Sigmoid colon (tissue), 7 donors: ENCODE results near the gene HSPA4. TPM values are rescaled to one million over a fixed set of nuclear protein-coding genes. Genes with fewer than 3 reads are reported as not detected.
"Not testable (repeated sequence)": the region's sequence is repeated elsewhere in the genome, so short reads cannot be mapped to it uniquely, and the experiment has no call there.

Source experiments
- DNase-seq: peaks from one replicate; pipeline ENCODE4 v3.0.0-alpha.2; 2019
- H3K27ac ChIP-seq, 4 donors: fragments of 200-600 bp; sonication (generic); one replicate each; pipeline ENCODE4 v1.5.1; 2016 to 2019; ENCODE audit warnings: mild to moderate bottlenecking in 1 of 4
- H3K27me3 ChIP-seq, 3 donors: fragments of 200-600 bp; sonication (generic); one replicate each; pipeline ENCODE4 v1.5.1; 2019; ENCODE audit warnings: mild to moderate bottlenecking in 1 of 3
- H3K36me3 ChIP-seq, 4 donors: fragments of 200-600 bp; sonication (generic); one replicate each; pipeline ENCODE4 v1.5.1; 2016 to 2019
- H3K4me1 ChIP-seq, 4 donors: fragments of 200-600 bp; sonication (generic); one replicate each; pipeline ENCODE4 v1.5.1; 2017 to 2019
- H3K4me3 ChIP-seq, 4 donors: fragments of 200-600 bp; sonication (generic); one replicate each; pipeline ENCODE4 v1.5.1; 2017 to 2019; ENCODE audit warnings: mild to moderate bottlenecking in 2 of 4, moderate library complexity in 1 of 4
- H3K9me3 ChIP-seq, 4 donors: fragments of 200-600 bp in 3 of 4; sonication (generic) in 3 of 4; one replicate each; pipeline versions ENCODE4 v1.5.1 to v1.6.1; 2013 to 2019
- CTCF ChIP-seq, 4 experiments: fragments of 450-650 bp in 3 of 4; fragments of 200-600 bp in 1 of 4; IDR thresholded peaks; one replicate each; pipeline ENCODE4 v1.5.1; 2016 to 2019; ENCODE audit warnings: antibody characterized with exemption in 4 of 4, mild to moderate bottlenecking in 3 of 4, moderate library complexity in 2 of 4
- EP300 ChIP-seq, 4 donors: sonication (generic); formaldehyde crosslinking; IDR thresholded peaks; one replicate each; pipeline ENCODE4 v1.6.1; 2017; ENCODE audit warnings: antibody characterized with exemption in 4 of 4
- POLR2A ChIP-seq, 2 donors: fragments of 450-650 bp; IDR thresholded peaks; one replicate each; pipeline ENCODE4 v1.6.1; 2016; ENCODE audit warnings: antibody characterized with exemption in 2 of 2, mild to moderate bottlenecking in 2 of 2, moderate library complexity in 2 of 2
- POLR2AphosphoS5 ChIP-seq, 4 donors: sonication (generic); formaldehyde crosslinking; IDR thresholded peaks; one replicate each; pipeline ENCODE4 v1.6.1; 2017; ENCODE audit warnings: antibody characterized with exemption in 4 of 4
- WGBS, 2 donors: extraction: QIAGEN DNeasy Blood & Tissue Kit; methylation state at CpG; one replicate each; pipeline ENCODE4 v1.1.7; 2013; 5-methylcytosine and 5-hydroxymethylcytosine counted together
- intact Hi-C: fragments of 100-400 bp; cut with DNase I; formaldehyde crosslinking; loops from one replicate; pipeline ENCODE4 v1.15.1; 2023
- polyA plus RNA-seq, 3 donors: library from polyadenylated mRNA; stranded (reverse); fragments of 200-250 nt; gene quantifications; one replicate each; pipeline ENCODE4 v1.2.3, GENCODE V29; 2013
- total RNA-seq, 4 donors: library from RNA; depleted of rRNA; stranded (reverse); fragments of >200 nt; gene quantifications; one replicate each; pipeline ENCODE4 v1.1.0, GENCODE V29; 2016
- donor health status: healthy with polysubstance abuse.
- donor health status: Bipolar disorder and iron deficiency.
- donor health status: healthy.

HSPA4 gene
- total and polyA plus RNA-seq, 7 donors: 24.0 to 54.0 (median 40.3) TPM

GRCh38 chr5:133129950-133130349 is 78.1 kb downstream of the HSPA4 start:
- Histone ChIP-seq H3K4me1 (no peaks in the 10 kb centered on the region), H3K36me3 (no peaks in the 10 kb centered on the region), H3K27me3 (no peaks in the 10 kb centered on the region), H3K9me3 (no peaks in the 10 kb centered on the region), H3K27ac (no peak overlapping the region), H3K4me3 (no peak overlapping the region)
- TF ChIP-seq CTCF (IDR thresholded peaks at IDR 0.05): no peak
- TF ChIP-seq EP300 (IDR thresholded peaks at IDR 0.05): no peak
- no peak for TF ChIP-seq POLR2A (IDR thresholded peaks at IDR 0.05)
- intact Hi-C loops: no loop called here
- DNase-seq: no peak
- 80 to 83% methylated on average over 3 of the region's 3 CpGs for WGBS, 2 donors

- Histone ChIP-seq H3K9me3 (no peaks in the 10 kb centered on the region), H3K4me3 (no peak overlapping the region), H3K27ac (no peak overlapping the region), H3K36me3 (no peaks in the 10 kb centered on the region), H3K4me1 (no peaks in the 10 kb centered on the region), H3K27me3 (no peaks in the 10 kb centered on the region)
- WGBS, 2 donors: 63 to 66% methylated on average over 8 of the region's 8 CpGs
- no peak for TF ChIP-seq POLR2A (IDR thresholded peaks at IDR 0.05)
- no peak for TF ChIP-seq EP300 (IDR thresholded peaks at IDR 0.05)
- no peak for TF ChIP-seq CTCF (IDR thresholded peaks at IDR 0.05)
- TF ChIP-seq POLR2AphosphoS5 (IDR thresholded peaks at IDR 0.05): no peak
- no peak for DNase-seq
- intact Hi-C loops: no loop called here
Measured at GRCh38 chr5:133130387-133131118, 78.7 kb downstream of the HSPA4 start.

DNA sequence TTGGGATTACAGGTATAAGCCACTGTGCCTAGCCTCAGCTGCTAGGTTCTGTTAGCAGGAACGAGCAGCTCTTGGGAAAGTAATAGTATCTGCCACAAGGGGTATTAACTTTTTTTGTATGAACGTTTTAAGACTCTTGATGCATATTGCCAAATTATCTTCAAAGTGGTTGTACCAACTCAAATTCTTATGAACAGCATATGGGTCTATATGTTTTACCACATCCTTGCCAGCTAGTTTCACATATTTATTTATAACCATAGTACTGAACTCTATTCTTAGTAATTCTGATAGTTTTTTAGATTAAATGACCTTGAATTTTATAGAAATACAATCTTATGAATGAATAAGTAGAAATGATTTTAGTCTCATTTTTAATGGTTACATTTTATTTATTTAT is 80.9 kb downstream of the HSPA4 start:
- no peaks in the 10 kb centered on the region for H3K36me3 ChIP-seq
- 74 to 77% methylated on average over 2 of the region's 2 CpGs for WGBS, 2 donors
- intact Hi-C loops: no loop called here
- no peak for DNase-seq
- H3K27me3 ChIP-seq: no peaks in the 10 kb centered on the region
- H3K4me3 ChIP-seq: no peak overlapping the region
- TF ChIP-seq EP300 (IDR thresholded peaks at IDR 0.05) (no peak), CTCF (IDR thresholded peaks at IDR 0.05) (no peak), POLR2AphosphoS5 (IDR thresholded peaks at IDR 0.05) (no peak), POLR2A (IDR thresholded peaks at IDR 0.05) (no peak)
- no peaks in the 10 kb centered on the region for H3K4me1 ChIP-seq
- no peak overlapping the region for H3K27ac ChIP-seq
- H3K9me3 ChIP-seq: no peaks in the 10 kb centered on the region

DNA sequence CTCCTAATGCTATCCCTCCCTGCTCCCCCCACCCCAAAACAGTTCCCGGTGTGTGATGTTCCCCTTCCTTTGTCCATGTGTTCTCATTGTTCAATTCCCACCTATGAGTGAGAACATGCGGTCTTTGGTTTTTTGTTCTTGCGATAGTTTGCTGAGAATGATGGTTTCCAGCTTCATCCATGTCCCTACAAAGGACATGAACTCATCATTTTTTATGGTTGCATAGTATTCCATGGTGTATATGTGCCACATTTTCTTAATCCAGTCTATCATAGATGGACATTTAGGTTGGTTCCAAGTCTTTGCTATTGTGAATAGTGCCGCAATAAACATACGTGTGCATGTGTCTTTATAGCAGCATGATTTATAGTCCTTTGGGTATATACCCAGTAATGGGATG is 81.4 kb downstream of the HSPA4 start:
- H3K36me3 ChIP-seq, intact Hi-C loops, H3K27me3 ChIP-seq, H3K4me3 ChIP-seq, H3K27ac ChIP-seq, H3K9me3 ChIP-seq, DNase-seq, H3K4me1 ChIP-seq: not testable (repeated sequence)
- WGBS, 2 donors: 93 to 96% methylated on average over 3 of the region's 5 CpGs

DNA sequence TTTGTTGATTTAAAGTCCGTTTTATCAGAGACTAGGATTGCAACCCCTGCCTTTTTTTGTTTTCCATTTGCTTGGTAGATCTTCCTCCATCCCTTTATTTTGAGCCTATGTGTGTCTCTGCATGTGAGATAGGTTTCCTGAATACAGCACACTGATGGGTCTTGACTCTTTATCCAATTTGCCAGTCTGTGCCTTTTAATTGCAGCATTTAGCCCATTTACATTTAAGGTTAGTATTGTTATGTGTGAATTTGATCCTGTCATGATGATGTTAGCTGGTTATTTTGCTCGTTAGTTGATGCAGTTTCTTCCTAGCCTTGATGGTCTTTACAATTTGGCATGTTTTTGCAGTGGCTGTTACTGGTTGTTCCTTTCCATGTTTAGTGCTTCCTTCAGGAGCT is 85.1 kb downstream of the HSPA4 start:
- H3K27ac ChIP-seq, H3K9me3 ChIP-seq, DNase-seq, H3K4me3 ChIP-seq, H3K27me3 ChIP-seq, H3K4me1 ChIP-seq, intact Hi-C loops, H3K36me3 ChIP-seq: not testable (repeated sequence)
- 51 to 75% methylated on average over 2 of the region's 2 CpGs for whole genome bisulfite sequencing, 2 donors

GRCh38 chr5:133140311-133140710 is 88.5 kb downstream of the HSPA4 start:
- Histone ChIP-seq H3K4me1 (no peaks in the 10 kb centered on the region), H3K27me3 (no peaks in the 10 kb centered on the region), H3K4me3 (no peak overlapping the region), H3K36me3 (no peaks in the 10 kb centered on the region), H3K9me3 (no peaks in the 10 kb centered on the region), H3K27ac (no peak overlapping the region)
- intact Hi-C loops: no loop called here
- 91 to 92% methylated on average over 7 of the region's 7 CpGs for WGBS, 2 donors
- TF ChIP-seq POLR2A (IDR thresholded peaks at IDR 0.05) (no peak), POLR2AphosphoS5 (IDR thresholded peaks at IDR 0.05) (no peak), CTCF (IDR thresholded peaks at IDR 0.05) (no peak), EP300 (IDR thresholded peaks at IDR 0.05) (no peak)
- no peak for DNase-seq
